ENCODE measurements around the gene TMEM9.
A peak's percentile ranks its signal among the peaks of the same experiment; 100 is the strongest.

TMEM9 gene

DNA sequence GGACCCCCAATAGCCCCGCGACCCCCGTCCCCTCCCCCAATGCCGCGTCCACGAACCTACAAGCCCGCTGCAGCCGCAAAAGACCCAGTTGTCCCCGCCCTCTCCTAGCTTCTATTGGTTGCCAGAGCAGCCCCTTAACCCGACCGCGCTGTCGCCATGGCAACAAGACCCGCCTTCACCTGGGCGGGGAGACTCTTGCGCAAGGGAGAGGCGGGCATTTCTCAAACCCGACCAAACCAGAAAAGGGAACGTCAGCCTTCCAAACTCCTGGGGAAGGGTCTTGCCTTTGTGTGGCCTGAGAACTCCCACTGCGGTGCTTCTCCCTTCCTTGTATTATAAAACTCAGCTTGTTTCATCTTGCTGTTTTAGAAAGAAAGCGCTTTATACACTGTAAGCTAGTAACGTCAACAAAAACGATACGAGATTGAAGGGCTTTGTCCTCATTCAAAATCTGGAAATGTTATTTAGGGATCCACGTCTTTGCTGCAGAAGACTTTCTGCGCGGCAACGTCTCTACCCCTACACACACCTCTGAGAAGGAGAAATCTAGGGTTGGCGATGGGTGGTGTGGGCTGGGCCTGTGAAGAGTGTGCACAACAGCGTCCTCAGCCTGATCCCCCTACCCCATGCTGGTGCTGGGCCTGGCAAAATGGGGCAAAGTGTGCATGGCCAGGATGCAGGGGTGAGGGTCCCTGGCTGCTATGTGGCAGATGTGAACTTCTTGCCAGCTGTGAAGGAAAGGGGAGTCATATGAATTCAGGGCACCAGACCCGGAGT, at the start of gene TMEM9:
TSS of gene TMEM9 (minus strand) at position 86 of the 777 bp plus-strand sequence. CDS start 551 bp downstream, outside the sequence.
- in situ Hi-C loops (cut with MboI; ENCODE audit: low sequenced_read_pairs, unreplicated experiment): no loop called here
- DNase-seq (ENCODE audit: low spot score): peak; percentile 99
- TF ChIP-seq, protein P1, sequence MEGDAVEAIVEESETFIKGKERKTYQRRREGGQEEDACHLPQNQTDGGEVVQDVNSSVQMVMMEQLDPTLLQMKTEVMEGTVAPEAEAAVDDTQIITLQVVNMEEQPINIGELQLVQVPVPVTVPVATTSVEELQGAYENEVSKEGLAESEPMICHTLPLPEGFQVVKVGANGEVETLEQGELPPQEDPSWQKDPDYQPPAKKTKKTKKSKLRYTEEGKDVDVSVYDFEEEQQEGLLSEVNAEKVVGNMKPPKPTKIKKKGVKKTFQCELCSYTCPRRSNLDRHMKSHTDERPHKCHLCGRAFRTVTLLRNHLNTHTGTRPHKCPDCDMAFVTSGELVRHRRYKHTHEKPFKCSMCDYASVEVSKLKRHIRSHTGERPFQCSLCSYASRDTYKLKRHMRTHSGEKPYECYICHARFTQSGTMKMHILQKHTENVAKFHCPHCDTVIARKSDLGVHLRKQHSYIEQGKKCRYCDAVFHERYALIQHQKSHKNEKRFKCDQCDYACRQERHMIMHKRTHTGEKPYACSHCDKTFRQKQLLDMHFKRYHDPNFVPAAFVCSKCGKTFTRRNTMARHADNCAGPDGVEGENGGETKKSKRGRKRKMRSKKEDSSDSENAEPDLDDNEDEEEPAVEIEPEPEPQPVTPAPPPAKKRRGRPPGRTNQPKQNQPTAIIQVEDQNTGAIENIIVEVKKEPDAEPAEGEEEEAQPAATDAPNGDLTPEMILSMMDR (IDR thresholded peaks at IDR 0.05; ENCODE audit: borderline replicate concordance, control extremely low read depth, extremely low read depth, insufficient read depth, missing control alignments): no peak

DNA sequence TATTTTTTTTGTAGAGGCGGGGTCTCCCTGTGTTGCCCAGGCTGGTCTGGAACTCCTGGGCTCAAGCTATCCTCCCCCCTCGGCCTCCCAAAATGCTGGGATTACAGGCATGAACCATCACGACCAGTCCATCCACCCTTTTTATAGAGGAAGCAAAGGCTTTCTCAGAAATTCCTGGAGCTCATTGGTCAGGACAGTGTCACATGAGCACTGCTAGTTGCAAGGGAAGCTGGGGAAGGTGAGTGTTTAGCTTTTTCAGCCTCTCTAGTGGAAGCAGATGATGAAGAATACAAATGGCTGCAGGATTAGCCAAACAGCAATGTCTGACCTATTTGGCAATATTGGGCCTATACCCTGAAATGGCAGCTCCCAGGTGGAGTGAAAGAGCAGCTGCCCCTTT, 44.3 kb upstream of the TMEM9 start:
- TF ChIP-seq, protein P1 (IDR thresholded peaks at IDR 0.05; ENCODE audit: borderline replicate concordance, control extremely low read depth, extremely low read depth, insufficient read depth, missing control alignments): no peak
- no peak for DNase-seq (ENCODE audit: low spot score)
- in situ Hi-C loops (cut with MboI; ENCODE audit: low sequenced_read_pairs, unreplicated experiment): no loop called here

DNA sequence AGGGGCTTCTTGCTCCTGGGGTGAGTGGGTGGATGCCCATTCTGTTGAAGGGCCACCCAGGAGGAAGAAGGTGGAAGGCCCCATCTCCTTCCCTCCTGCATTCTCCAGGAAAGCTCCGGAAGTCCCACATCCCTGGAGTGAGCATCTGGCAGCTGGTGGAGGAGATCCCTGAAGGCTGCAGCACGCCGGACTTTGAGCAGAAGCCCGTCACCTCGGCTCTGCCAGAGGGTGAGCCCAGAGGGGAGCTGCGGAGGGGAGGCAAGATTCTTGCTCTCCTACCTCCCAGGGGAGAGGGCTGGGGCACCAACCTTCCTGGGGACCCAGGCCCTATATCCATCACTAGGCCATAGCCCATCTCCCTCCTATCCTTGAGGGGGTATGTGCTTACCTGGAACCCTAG, 39.8 kb upstream of the TMEM9 start:
- no peak for DNase-seq (ENCODE audit: low spot score)
- TF ChIP-seq, protein P1 (IDR thresholded peaks at IDR 0.05; ENCODE audit: borderline replicate concordance, control extremely low read depth, extremely low read depth, insufficient read depth, missing control alignments): no peak
- in situ Hi-C loops (cut with MboI; ENCODE audit: low sequenced_read_pairs, unreplicated experiment): no loop called here

DNA sequence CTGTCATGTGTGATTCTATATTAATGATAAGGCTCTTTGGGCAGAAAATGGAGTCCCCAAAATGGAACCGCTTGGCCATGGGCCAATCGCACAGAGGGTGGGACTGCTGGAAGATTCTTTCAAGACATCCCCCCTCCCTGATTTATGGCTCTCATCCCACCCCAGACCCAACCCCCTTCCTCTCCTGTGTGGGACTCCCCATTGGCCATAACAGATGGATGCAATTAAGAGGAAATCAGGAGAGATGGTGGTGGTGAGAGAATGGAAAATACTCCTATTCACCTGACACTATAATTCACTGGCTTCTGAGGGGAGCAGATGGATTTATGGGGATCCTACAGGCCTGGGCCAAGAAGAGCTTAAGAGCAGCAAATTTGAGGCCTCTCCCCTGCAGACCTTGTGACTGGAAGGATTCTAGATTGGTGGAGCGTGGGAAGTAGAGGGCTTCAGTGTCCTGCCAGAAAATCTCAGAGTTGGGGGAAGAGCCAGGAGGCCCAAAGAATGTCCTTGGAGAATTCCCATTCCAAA, 38.1 kb upstream of the TMEM9 start:
- in situ Hi-C loops (cut with MboI; ENCODE audit: low sequenced_read_pairs, unreplicated experiment): no loop called here
- TF ChIP-seq, protein P1 (IDR thresholded peaks at IDR 0.05; ENCODE audit: borderline replicate concordance, control extremely low read depth, extremely low read depth, insufficient read depth, missing control alignments): no peak
- no peak for DNase-seq (ENCODE audit: low spot score)

DNA sequence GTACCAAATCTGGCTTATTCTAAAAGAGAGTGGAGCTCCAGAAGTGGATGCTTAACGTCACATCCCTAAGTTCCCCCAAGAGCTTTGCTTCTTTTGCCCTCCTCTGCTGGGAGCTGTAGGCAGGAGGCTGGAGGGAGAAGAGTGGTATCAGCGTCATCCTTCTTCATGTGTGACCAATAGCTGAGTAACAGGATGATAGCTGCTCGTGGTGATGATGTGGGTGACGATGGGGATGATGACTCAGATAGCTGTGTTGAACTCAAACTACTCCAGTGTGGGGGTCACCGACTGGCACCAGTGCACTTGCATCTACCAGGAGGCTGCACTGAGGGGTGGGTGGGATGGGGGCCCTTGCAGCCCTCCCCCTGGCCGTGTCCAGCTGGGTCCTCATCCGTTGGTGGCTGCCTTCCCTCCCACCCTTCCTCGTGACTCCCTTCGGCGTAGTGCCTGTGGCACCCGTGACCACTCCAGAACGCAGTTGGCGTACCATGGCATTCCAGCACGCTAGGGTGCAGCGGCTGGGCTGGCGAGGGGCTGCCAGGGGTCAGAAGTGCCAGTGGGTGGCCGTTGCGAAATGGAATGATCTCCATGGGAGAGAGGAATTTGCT, 37.5 kb upstream of the TMEM9 start:
- in situ Hi-C loops (cut with MboI; ENCODE audit: low sequenced_read_pairs, unreplicated experiment): no loop called here
- DNase-seq (ENCODE audit: low spot score): no peak
- TF ChIP-seq, protein P1 (IDR thresholded peaks at IDR 0.05; ENCODE audit: borderline replicate concordance, control extremely low read depth, extremely low read depth, insufficient read depth, missing control alignments): no peak

DNA sequence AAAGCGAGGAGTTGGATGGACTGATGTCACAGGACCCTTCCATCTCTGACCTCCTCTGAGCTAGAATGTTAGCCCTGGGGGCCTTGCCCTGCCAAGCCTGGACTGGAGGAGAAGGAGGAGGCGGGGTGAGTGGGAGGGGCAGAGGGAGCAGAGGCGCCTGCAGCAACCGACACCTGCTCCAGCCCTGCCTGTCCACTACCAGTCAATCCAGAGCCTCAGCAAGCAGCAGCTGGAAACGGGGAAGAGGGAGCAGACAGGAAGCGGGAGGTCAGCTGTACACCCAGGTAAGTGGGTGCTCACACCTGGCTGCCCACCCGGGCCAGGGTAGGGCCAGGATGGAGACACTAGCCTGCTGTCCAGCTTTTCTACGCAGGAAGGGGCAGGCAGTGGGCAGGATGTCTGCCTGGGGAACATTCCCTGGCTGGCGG, 36.4 kb upstream of the TMEM9 start, which contains the start of gene IGFN1:
TSS of gene IGFN1 (plus strand) at position 201 of the 428 bp plus-strand sequence. CDS start 2,470 bp downstream, outside the sequence.
- in situ Hi-C loops (cut with MboI; ENCODE audit: low sequenced_read_pairs, unreplicated experiment): no loop called here
- TF ChIP-seq, protein P1 (IDR thresholded peaks at IDR 0.05; ENCODE audit: borderline replicate concordance, control extremely low read depth, extremely low read depth, insufficient read depth, missing control alignments): no peak
- DNase-seq (ENCODE audit: low spot score): no peak
